RWPE1 (cell line): Measurements from ENCODE around the gene PDXP.
A peak's percentile ranks its signal among the peaks of the same experiment; 100 is the strongest.

ENCODE experiments used
- CTCF ChIA-PET: fragments of 350-600 bp; sonication (Branson Sonifier 250); formaldehyde crosslinking; extraction: SDS; loops from one replicate; lab custom pipeline; 2021; lab: Yijun Ruan, JAX
- POLR2A ChIA-PET: fragments of 400-600 bp; formaldehyde crosslinking; extraction: SDS; loops from one replicate; lab custom pipeline; 2020; ENCODE audit warnings: antibody characterized with exemption; ENCODE audit not compliant: low non-redundant PET; lab: Yijun Ruan, JAX
- DNase-seq: peaks from one replicate; pipeline ENCODE4 v3.0.0; 2012; ENCODE audit warnings: low spot score
- H3K27ac ChIP-seq: fragments of 450-650 bp; 2 replicates; pipeline ENCODE4 v1.5.1; 2017
- CTCF ChIP-seq: fragments of 450-650 bp; conservative IDR thresholded peaks from 2 replicates; pipeline ENCODE4 v1.5.1; 2017; ENCODE audit warnings: low read depth, mild to moderate bottlenecking

Gene PDXP

GRCh38 chr22:37640591-37641560 is 17.6 kb upstream of the PDXP start:
- ChIA-PET POLR2A (no interaction called here), CTCF (interaction anchor here (0.6 to 1.6 kb wide), 4 partner anchors 17 to 382 kb away, joined by 3 to 4 read pairs (median 3); no protein-coding TSS in a partner anchor)
- H3K27ac ChIP-seq = peak overlapping the region; percentile 73
- TF ChIP-seq CTCF = no peak
- DNase-seq = no peak

GRCh38 chr22:37641561-37641949 is 17.0 kb upstream of the PDXP start:
- POLR2A ChIA-PET = no interaction called here
- no peak for DNase-seq
- TF ChIP-seq CTCF = no peak
- H3K27ac ChIP-seq = peak overlapping the region; percentile 73
- CTCF ChIA-PET = interaction anchor here (0.6 to 0.9 kb wide), 3 partner anchors 8 to 383 kb away, joined by 3 to 4 read pairs (median 3); no protein-coding TSS in a partner anchor

GRCh38 chr22:37643225-37643847 is 15.2 kb upstream of the PDXP start:
- CTCF ChIA-PET = interaction anchor here (0.5 to 1.4 kb wide), 14 partner anchors 9 to 1286 kb away, joined by 3 to 6 read pairs (median 4); partner anchors contain the start of genes LGALS1, NOL12 and PDXP
- peak; percentile 50 for DNase-seq
- peak; percentile 89 for TF ChIP-seq CTCF
- H3K27ac ChIP-seq = peak overlapping the region; percentile 73
- POLR2A ChIA-PET = no interaction called here

- ChIA-PET CTCF (no interaction called here), POLR2A (no interaction called here)
- DNase-seq = no peak
- peak overlapping the region; percentile 67 for H3K27ac ChIP-seq
- no peak for TF ChIP-seq CTCF
Measured at GRCh38 chr22:37647317-37647716, 11.2 kb upstream of the PDXP start.

GRCh38 chr22:37647928-37648327 is 10.6 kb upstream of the PDXP start:
- POLR2A ChIA-PET = no interaction called here
- DNase-seq = no peak
- peak overlapping the region; percentile 67 for H3K27ac ChIP-seq
- no peak for TF ChIP-seq CTCF
- CTCF ChIA-PET = no interaction called here

- ChIA-PET POLR2A (no interaction called here), CTCF (no interaction called here)
- 0 out of 2 replicates have a peak overlapping the region, but pooled peaks have one; percentile 3 for H3K27ac ChIP-seq
- DNase-seq = no peak
- no peak for TF ChIP-seq CTCF
Measured at GRCh38 chr22:37650463-37651136, 7.9 kb upstream of the PDXP start.
